Uterus (tissue), 4 donors: ENCODE results near the gene KRTAP10-10. TPM values are rescaled to one million over a fixed set of nuclear protein-coding genes. Genes with fewer than 3 reads are reported as not detected.

Source experiments
- DNase-seq, 2 donors: peaks; one replicate each; pipeline ENCODE4 v3.0.0-alpha.2; 2019 to 2020
- H3K27ac ChIP-seq, 2 donors: fragments of 200-600 bp; sonication (generic); 1 replicate in 1 of 2; 2 replicates in 1 of 2; pipeline ENCODE4 v1.5.1; 2016 to 2018
- H3K27me3 ChIP-seq, 2 donors: fragments of 200-600 bp; sonication (generic); one replicate each; pipeline ENCODE4 v1.5.1; 2018 to 2019; ENCODE audit warnings: control low read depth in 1 of 2
- H3K36me3 ChIP-seq, 2 donors: fragments of 200-600 bp; sonication (generic); one replicate each; pipeline ENCODE4 v1.5.1; 2019; ENCODE audit warnings: control low read depth in 1 of 2
- H3K4me1 ChIP-seq, 2 donors: fragments of 200-600 bp; sonication (generic); one replicate each; pipeline ENCODE4 v1.5.1; 2018 to 2019; ENCODE audit warnings: control low read depth in 1 of 2
- H3K4me3 ChIP-seq, 2 donors: fragments of 200-600 bp; sonication (generic); 1 replicate in 1 of 2; 2 replicates in 1 of 2; pipeline ENCODE4 v1.5.1; 2018 to 2019; ENCODE audit warnings: mild to moderate bottlenecking in 1 of 2
- H3K9me3 ChIP-seq, 2 donors: fragments of 200-600 bp; sonication (generic); one replicate each; pipeline ENCODE4 v1.5.1; 2019; ENCODE audit warnings: control low read depth in 1 of 2
- CTCF ChIP-seq, 4 experiments: fragments of 200-600 bp in 2 of 4; fragments of 450-650 bp in 2 of 4; sonication (generic) in 2 of 4; IDR thresholded peaks; one replicate each; pipeline ENCODE4 v1.5.1; 2016 to 2019; ENCODE audit warnings: antibody characterized with exemption in 4 of 4, mild to moderate bottlenecking in 2 of 4, moderate library complexity in 1 of 4
- POLR2A ChIP-seq, 2 donors: fragments of 450-650 bp; IDR thresholded peaks; one replicate each; pipeline ENCODE4 v1.6.1; 2016; ENCODE audit warnings: antibody characterized with exemption in 2 of 2, mild to moderate bottlenecking in 1 of 2, moderate library complexity in 1 of 2
- intact Hi-C: fragments of 100-400 bp; cut with DNase I; formaldehyde crosslinking; loops from one replicate; pipeline ENCODE4 v1.15.1; 2023; ENCODE audit warnings: low total_unique reads
- total RNA-seq, 4 donors: library from RNA; depleted of rRNA in 3 of 4; stranded (reverse); fragments of >200 nt in 3 of 4; gene quantifications; one replicate each; pipeline versions ENCODE4 v1.1.0 to v1.2.4, GENCODE V29; 2014 to 2023
- donor health status: DM: yes; HTN: yes; CAD: no.

The KRTAP10-10 gene
- total RNA-seq, 4 donors from 2014 or later: not detected

- H3K36me3 ChIP-seq: no peaks in the 10 kb centered on the region
- DNase-seq: no peak
- TF ChIP-seq CTCF (IDR thresholded peaks at IDR 0.05) (no peak), POLR2A (IDR thresholded peaks at IDR 0.05) (no peak)
- H3K4me3 ChIP-seq: no peak overlapping the region
- no peaks in the 10 kb centered on the region for H3K27me3 ChIP-seq
- no peaks in the 10 kb centered on the region for H3K9me3 ChIP-seq
- no peaks in the 10 kb centered on the region for H3K4me1 ChIP-seq
- intact Hi-C loops: no loop called here
- no peak overlapping the region for H3K27ac ChIP-seq
These were observed 22.2 kb upstream of the KRTAP10-10 start for GRCh38 chr21:44614961-44615391.

GRCh38 chr21:44615466-44615865 is 21.7 kb upstream of the KRTAP10-10 start:
- no peak for DNase-seq

DNA sequence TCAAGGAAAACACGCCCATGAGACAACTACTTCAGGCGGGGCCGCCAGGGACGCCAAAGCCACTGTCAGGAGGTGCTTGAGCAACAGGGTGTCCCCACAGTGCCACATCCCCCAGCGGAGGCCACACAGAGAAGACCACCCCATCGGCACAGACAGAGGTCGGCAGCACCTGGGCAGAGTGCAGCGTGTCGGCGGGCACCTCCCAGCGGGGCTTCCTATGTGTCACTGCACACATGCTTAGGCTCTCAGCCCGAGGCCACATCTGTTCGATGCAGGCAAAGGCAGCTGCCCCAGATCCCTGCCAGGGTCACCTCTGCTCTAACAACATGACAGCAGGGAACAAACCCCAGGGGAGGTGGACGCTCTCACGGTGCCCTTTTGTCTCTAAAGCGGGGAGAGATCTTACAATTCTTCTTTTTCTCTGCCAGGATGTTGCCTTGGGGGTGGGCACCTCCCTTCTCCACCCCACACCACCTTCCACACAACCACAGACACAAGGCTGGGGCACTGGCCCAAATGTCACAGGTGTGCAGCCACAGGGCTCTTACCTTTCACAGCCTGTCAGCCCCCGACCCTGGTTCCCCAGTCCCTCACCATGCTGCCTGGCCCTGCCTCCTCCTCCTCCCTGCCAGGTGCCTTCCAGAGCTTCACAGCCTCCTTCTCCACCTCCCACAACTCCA is 21.1 kb upstream of the KRTAP10-10 start:
- DNase-seq: no peak
- Histone ChIP-seq H3K36me3 (no peaks in the 10 kb centered on the region), H3K4me1 (no peaks in the 10 kb centered on the region), H3K9me3 (no peaks in the 10 kb centered on the region), H3K27ac (no peak overlapping the region), H3K4me3 (no peak overlapping the region), H3K27me3 (no peaks in the 10 kb centered on the region)
- TF ChIP-seq POLR2A (IDR thresholded peaks at IDR 0.05): no peak
- TF ChIP-seq CTCF (IDR thresholded peaks at IDR 0.05): no peak
- intact Hi-C loops: no loop called here

More at GRCh38 chr21:44615466-44615865, 21.7 kb upstream of the KRTAP10-10 start:
- no peak for TF ChIP-seq CTCF (IDR thresholded peaks at IDR 0.05)
- no peak for TF ChIP-seq POLR2A (IDR thresholded peaks at IDR 0.05)
- Histone ChIP-seq H3K4me1 (no peaks in the 10 kb centered on the region), H3K27ac (no peak overlapping the region), H3K36me3 (no peaks in the 10 kb centered on the region), H3K4me3 (no peak overlapping the region), H3K27me3 (no peaks in the 10 kb centered on the region), H3K9me3 (no peaks in the 10 kb centered on the region)
- intact Hi-C loops: no loop called here

DNA sequence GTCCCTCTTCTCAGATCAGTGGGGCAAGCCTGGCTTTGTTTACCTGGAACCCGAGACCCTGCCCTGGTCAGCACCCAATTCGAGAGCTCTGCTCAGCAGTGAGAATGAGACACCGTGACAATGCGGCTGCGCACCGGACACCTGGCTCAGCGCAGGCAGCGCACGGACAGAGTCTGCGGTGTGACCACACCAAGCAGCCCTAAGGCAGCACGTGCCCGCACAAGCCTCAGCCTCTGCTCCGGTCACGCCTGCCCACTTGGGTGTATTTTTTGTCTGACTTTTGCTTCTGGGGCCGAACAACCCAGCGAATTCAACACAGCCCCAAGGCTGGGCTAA is 20.6 kb upstream of the KRTAP10-10 start:
- no peaks in the 10 kb centered on the region for H3K27me3 ChIP-seq
- DNase-seq: no peak
- H3K36me3 ChIP-seq: no peaks in the 10 kb centered on the region
- H3K9me3 ChIP-seq: no peaks in the 10 kb centered on the region
- intact Hi-C loops: no loop called here
- H3K4me3 ChIP-seq: no peak overlapping the region
- TF ChIP-seq CTCF (IDR thresholded peaks at IDR 0.05) (no peak), POLR2A (IDR thresholded peaks at IDR 0.05) (no peak)
- no peaks in the 10 kb centered on the region for H3K4me1 ChIP-seq
- H3K27ac ChIP-seq: no peak overlapping the region

DNA sequence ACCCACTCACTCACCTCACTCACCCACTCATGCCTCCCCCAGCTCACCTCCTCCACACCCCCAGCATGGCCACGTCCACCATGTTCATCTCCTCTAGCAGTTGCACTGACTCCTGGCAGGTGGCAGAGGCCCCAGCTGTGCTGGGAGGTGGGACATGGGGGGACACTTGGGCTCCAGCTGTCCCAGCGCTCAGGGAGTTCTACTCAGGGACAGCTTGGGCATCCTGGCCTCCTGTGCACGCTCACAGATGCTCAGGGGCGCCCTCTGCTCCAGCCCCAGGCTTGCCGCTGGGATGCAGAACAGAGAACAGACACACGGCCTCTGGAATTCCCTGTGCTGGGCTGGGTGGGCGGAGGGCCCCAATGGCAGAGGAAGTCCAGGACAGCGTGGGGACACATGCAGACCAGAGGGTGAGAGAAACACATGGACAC is 20.1 kb upstream of the KRTAP10-10 start:
- Histone ChIP-seq H3K36me3 (no peaks in the 10 kb centered on the region), H3K9me3 (no peaks in the 10 kb centered on the region), H3K27me3 (no peaks in the 10 kb centered on the region), H3K4me1 (no peaks in the 10 kb centered on the region), H3K27ac (no peak overlapping the region), H3K4me3 (no peak overlapping the region)
- intact Hi-C loops: no loop called here
- DNase-seq: no peak
- TF ChIP-seq CTCF (IDR thresholded peaks at IDR 0.05): no peak
- no peak for TF ChIP-seq POLR2A (IDR thresholded peaks at IDR 0.05)
